Measurements from ENCODE around the gene NDUFB2.

- no peak for TF ChIP-seq CTCF (IDR thresholded peaks at IDR 0.05)
- TF ChIP-seq POLR2A (IDR thresholded peaks at IDR 0.05) = no peak
These were observed 41.8 kb upstream of the NDUFB2 start for GRCh38 chr7:140654661-140655060.

All from testis (tissue), 2 donors.